ENCODE results near the gene CDK17. TPM values are rescaled to one million over a fixed set of nuclear protein-coding genes. Genes with fewer than 3 reads are reported as not detected.
"Not testable (repeated sequence)": the region's sequence is repeated elsewhere in the genome, so short reads cannot be mapped to it uniquely, and the experiment has no call there.

Gene CDK17
- total RNA-seq, 1 donor from 2014 or later = 35.9 TPM

- Mint-ChIP-seq H3K9me3 (ENCODE audit: low read depth) (no peaks in the 10 kb centered on the region), H3K27ac (no peak overlapping the region), H3K4me1 (ENCODE audit: low read depth) (peaks cover 30% of the 10 kb centered on the region), H3K27me3 (no peaks in the 10 kb centered on the region), H3K36me3 (ENCODE audit: insufficient read depth) (peaks cover 3% of the 10 kb centered on the region), H3K4me3 (ENCODE audit: low read depth) (no peak overlapping the region)
- TF ChIP-seq CTCF (IDR thresholded peaks at IDR 0.05; ENCODE audit: unreplicated experiment) = no peak
- no peak for DNase-seq (ENCODE audit: low spot score, unreplicated experiment)
These were observed 5.0 kb downstream of the CDK17 start for GRCh38 chr12:96395236-96395635.

GRCh38 chr12:96393229-96393628, 7.0 kb downstream of the CDK17 start:
- H3K9me3 Mint-ChIP-seq (ENCODE audit: low read depth); H3K4me3 Mint-ChIP-seq (ENCODE audit: low read depth); DNase-seq (ENCODE audit: low spot score, unreplicated experiment); H3K27ac Mint-ChIP-seq; H3K36me3 Mint-ChIP-seq (ENCODE audit: insufficient read depth); H3K27me3 Mint-ChIP-seq: not testable (repeated sequence)
- peaks cover 26% of the 10 kb centered on the region for H3K4me1 Mint-ChIP-seq (ENCODE audit: low read depth)

- H3K27ac Mint-ChIP-seq = peak overlapping the region; percentile 55
- H3K4me1 Mint-ChIP-seq (ENCODE audit: low read depth) = peaks cover 21% of the 10 kb centered on the region
- no peak for DNase-seq (ENCODE audit: low spot score, unreplicated experiment)
- H3K4me3 Mint-ChIP-seq (ENCODE audit: low read depth) = no peak overlapping the region
- peaks cover 3% of the 10 kb centered on the region for H3K9me3 Mint-ChIP-seq (ENCODE audit: low read depth)
- TF ChIP-seq CTCF (IDR thresholded peaks at IDR 0.05; ENCODE audit: unreplicated experiment) = no peak
- H3K36me3 Mint-ChIP-seq (ENCODE audit: insufficient read depth) = peaks cover 6% of the 10 kb centered on the region
- H3K27me3 Mint-ChIP-seq = no peaks in the 10 kb centered on the region
These were observed 7.8 kb downstream of the CDK17 start for GRCh38 chr12:96392397-96392796.

GRCh38 chr12:96387981-96388380, 12.3 kb downstream of the CDK17 start:
- TF ChIP-seq CTCF (IDR thresholded peaks at IDR 0.05; ENCODE audit: unreplicated experiment) = no peak
- peaks cover 13% of the 10 kb centered on the region for H3K9me3 Mint-ChIP-seq (ENCODE audit: low read depth)
- no peaks in the 10 kb centered on the region for H3K27me3 Mint-ChIP-seq
- peaks cover 14% of the 10 kb centered on the region for H3K36me3 Mint-ChIP-seq (ENCODE audit: insufficient read depth)
- peaks cover 3% of the 10 kb centered on the region for H3K4me1 Mint-ChIP-seq (ENCODE audit: low read depth)
- no peak overlapping the region for H3K27ac Mint-ChIP-seq
- H3K4me3 Mint-ChIP-seq (ENCODE audit: low read depth) = no peak overlapping the region
- DNase-seq (ENCODE audit: low spot score, unreplicated experiment) = no peak

- peaks cover 23% of the 10 kb centered on the region for H3K9me3 Mint-ChIP-seq (ENCODE audit: low read depth)
- H3K27ac Mint-ChIP-seq = peak overlapping the region; percentile 13
These were observed 13.4 kb downstream of the CDK17 start for GRCh38 chr12:96386794-96387193.

More at GRCh38 chr12:96386794-96387193, 13.4 kb downstream of the CDK17 start:
- no peak for TF ChIP-seq CTCF (IDR thresholded peaks at IDR 0.05; ENCODE audit: unreplicated experiment)
- Mint-ChIP-seq H3K27me3 (no peaks in the 10 kb centered on the region), H3K36me3 (ENCODE audit: insufficient read depth) (peaks cover 22% of the 10 kb centered on the region), H3K4me3 (ENCODE audit: low read depth) (no peak overlapping the region), H3K4me1 (ENCODE audit: low read depth) (peaks cover 3% of the 10 kb centered on the region)
- DNase-seq (ENCODE audit: low spot score, unreplicated experiment) = no peak

Data from progenitor cell of endocrine pancreas (in vitro differentiated cells).